A673 (cell line): ENCODE measurements around the gene LITAFD.

Source experiments
- EZH2 ChIP-seq: fragments of 200-600 bp; sonication (generic); IDR thresholded peaks from 2 replicates; pipeline ENCODE4 v1.6.1; 2017; ENCODE audit warnings: borderline replicate concordance, low read depth, mild to moderate bottlenecking, mixed read lengths, antibody characterized with exemption, low read length; ENCODE audit not compliant: poor library complexity, severe bottlenecking
- TF ChIP-seq, protein P1 (sequence below): fragments of 300-800, 200-600 bp; sonication (generic); conservative IDR thresholded peaks from 2 replicates; pipeline ENCODE4 v1.5.1; 2017; ENCODE audit warnings: low read depth, mild to moderate bottlenecking, antibody characterized with exemption, low read length, moderate library complexity, mixed read lengths

DNA sequence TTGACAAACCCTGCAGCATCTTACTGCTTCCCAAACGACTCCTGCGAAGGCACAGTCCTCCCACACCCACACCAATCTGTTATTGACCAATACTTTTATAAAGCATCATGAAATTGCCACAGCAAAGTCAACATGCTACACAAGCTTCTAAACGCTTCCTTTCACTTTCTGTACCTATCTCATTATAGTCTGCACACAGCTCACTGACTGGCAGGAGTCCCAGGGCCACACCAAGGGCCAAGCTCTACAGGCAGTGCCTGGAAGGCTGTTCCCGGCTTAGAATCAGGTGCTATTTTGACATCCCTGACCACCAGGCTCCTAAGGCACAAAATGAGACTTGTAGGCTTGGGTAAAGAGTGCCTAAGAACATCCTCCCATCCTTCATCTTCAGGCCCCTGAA lies 42.1 kb downstream of the LITAFD start:
- TF ChIP-seq, protein P1, sequence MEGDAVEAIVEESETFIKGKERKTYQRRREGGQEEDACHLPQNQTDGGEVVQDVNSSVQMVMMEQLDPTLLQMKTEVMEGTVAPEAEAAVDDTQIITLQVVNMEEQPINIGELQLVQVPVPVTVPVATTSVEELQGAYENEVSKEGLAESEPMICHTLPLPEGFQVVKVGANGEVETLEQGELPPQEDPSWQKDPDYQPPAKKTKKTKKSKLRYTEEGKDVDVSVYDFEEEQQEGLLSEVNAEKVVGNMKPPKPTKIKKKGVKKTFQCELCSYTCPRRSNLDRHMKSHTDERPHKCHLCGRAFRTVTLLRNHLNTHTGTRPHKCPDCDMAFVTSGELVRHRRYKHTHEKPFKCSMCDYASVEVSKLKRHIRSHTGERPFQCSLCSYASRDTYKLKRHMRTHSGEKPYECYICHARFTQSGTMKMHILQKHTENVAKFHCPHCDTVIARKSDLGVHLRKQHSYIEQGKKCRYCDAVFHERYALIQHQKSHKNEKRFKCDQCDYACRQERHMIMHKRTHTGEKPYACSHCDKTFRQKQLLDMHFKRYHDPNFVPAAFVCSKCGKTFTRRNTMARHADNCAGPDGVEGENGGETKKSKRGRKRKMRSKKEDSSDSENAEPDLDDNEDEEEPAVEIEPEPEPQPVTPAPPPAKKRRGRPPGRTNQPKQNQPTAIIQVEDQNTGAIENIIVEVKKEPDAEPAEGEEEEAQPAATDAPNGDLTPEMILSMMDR: no peak
- no peak for TF ChIP-seq EZH2
